Fibroblast of skin of back (primary cell): ENCODE measurements around the gene MALT1. TPM values are rescaled to one million over a fixed set of nuclear protein-coding genes. Genes with fewer than 3 reads are reported as not detected.
A peak's percentile ranks its signal among the peaks of the same experiment; 100 is the strongest.
"Not testable (repeated sequence)": the region's sequence is repeated elsewhere in the genome, so short reads cannot be mapped to it uniquely, and the experiment has no call there.

Experiments used
- DNase-seq: peaks from one replicate; pipeline ENCODE4 v3.0.0-alpha.2; 2013
- polyA plus RNA-seq, 2 experiments: library from polyadenylated mRNA; unstranded; fragments of 120-200 nt; gene quantifications; one replicate each; pipeline ENCODE4 v1.2.1, GENCODE V29; 2013; ENCODE audit not compliant: insufficient read length in 2 of 2

MALT1 gene, protein sequence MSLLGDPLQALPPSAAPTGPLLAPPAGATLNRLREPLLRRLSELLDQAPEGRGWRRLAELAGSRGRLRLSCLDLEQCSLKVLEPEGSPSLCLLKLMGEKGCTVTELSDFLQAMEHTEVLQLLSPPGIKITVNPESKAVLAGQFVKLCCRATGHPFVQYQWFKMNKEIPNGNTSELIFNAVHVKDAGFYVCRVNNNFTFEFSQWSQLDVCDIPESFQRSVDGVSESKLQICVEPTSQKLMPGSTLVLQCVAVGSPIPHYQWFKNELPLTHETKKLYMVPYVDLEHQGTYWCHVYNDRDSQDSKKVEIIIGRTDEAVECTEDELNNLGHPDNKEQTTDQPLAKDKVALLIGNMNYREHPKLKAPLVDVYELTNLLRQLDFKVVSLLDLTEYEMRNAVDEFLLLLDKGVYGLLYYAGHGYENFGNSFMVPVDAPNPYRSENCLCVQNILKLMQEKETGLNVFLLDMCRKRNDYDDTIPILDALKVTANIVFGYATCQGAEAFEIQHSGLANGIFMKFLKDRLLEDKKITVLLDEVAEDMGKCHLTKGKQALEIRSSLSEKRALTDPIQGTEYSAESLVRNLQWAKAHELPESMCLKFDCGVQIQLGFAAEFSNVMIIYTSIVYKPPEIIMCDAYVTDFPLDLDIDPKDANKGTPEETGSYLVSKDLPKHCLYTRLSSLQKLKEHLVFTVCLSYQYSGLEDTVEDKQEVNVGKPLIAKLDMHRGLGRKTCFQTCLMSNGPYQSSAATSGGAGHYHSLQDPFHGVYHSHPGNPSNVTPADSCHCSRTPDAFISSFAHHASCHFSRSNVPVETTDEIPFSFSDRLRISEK
- polyA plus RNA-seq (2013, experiment 1 of 2; ENCODE audit: insufficient read length), result 13.7 TPM
- polyA plus RNA-seq (2013, experiment 2 of 2; ENCODE audit: insufficient read length), result 17.1 TPM

DNA sequence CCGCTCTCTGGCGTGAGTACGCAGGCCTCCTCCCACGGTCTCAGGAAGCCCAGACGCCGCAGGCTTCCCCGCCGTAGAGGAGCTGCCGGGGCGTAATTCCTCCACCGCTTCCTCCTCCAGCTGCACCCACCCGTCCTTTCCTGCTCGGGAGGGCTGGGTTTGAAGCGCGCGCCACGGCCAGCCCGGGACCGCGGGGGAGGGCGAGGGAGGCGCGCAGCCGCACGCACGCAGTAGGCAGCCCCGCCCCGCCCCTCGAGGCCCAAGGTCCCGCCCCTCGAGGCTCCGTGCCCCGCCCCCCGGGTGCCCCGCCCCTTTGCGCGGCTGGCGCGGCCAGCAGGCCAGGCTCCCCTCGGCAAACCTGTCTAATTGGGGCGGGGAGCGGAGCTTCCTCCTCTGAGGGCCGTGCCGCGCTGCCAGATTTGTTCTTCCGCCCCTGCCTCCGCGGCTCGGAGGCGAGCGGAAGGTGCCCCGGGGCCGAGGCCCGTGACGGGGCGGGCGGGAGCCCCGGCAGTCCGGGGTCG is at the start of gene MALT1:
MALT1 (plus strand) TSS at position 355 of the 521 bp plus-strand sequence. CDS start 179 bp downstream, outside the sequence.
- DNase-seq, result peak; percentile 91

DNA sequence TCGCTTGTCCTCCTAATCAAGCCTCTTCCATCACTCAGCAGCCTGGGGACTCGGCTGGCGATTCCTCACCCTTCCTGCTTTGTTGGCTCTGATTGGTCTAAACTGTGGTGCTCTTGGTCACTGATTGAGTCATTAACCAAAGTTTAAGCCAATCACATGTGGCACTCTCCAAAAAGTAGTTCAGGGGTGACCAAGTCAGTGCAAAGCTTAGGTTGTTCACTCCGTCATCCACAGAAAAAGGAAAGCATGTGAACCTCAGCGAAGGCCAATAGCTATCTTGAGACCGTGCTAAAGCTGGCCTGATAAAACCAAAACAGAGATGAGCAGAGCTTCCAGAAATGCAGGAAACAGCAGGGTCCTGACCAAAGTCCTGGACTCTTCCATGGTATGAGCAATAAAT is 47.3 kb upstream of the MALT1 start:
- peak; percentile 72 for DNase-seq

DNA sequence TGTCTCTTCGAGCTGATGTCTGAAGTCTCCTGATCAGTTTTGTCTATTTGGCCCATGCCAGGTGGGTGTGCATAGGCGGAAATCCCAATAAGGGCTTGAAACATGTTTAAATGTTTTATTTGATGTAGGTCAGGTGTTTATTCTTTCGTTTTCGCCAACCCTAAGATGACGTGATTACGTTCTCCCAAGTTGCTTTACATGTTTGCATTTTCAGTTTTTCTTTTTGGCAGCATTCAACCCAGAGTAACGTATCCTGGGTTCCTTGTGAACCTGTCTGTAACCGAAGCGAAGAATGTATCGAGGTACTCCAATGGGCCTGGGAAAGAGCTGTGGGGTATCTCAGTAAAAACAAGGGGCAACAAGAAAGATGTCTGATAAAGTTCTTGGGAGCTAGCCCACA is 45.4 kb upstream of the MALT1 start:
- DNase-seq, result no peak

DNA sequence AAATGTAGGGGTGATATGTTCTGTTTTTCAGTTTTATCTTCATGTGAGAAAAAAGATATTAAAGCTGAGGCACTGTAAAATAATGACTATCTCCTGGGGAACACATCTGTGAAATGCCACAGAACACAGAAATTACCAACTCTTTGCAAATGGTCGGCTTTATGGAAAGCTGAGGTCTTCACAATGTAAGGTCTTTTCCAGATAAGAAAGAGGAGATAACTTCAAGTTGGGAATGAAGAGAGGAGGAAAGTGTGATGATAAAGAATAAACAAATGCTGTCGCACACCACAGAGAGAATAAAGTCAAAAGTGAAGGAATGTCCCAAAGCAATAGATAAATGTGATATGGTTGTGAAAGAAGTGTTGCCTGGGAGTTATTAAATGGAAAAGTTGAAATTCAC is 41.2 kb upstream of the MALT1 start:
- no peak for DNase-seq

DNA sequence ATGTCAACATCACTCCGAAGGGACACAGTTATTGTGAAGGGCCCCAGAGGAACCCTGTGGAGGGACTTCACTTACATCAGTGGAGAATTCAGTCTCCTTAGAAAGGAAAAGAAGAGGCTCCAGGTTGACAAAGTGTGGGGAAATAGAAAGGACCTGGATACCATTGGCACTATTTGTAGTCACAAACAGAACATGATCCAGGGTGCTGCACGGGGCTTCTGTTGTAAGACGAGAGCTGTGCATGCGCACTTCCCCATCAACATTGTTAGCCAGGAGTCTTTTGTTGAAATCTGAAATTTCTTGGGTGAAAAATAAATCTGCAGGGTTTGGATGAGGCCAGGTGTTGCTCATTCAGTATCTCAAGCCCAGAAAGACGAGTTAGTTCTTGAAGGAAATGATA is 40.0 kb upstream of the MALT1 start:
- DNase-seq, result no peak

DNA sequence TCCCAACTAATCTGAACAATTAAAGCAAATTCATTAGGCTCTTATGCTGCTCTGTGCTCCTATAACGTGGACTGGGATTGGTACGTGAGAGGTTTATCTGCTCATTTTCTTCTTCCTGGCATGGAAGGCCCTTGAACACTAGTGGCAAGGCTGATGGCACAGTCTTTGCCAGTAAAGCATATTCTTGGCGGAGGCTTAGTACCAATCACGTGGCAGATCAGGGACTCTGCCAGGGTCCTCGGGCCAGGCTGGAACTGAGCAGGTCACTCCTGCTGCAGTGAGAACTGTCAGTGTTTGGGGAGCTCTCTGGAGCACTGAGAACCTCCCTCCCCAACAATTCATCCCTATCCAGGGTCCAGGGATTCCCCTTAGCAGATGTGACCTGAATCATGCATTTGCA is 38.7 kb upstream of the MALT1 start:
- no peak for DNase-seq

DNA sequence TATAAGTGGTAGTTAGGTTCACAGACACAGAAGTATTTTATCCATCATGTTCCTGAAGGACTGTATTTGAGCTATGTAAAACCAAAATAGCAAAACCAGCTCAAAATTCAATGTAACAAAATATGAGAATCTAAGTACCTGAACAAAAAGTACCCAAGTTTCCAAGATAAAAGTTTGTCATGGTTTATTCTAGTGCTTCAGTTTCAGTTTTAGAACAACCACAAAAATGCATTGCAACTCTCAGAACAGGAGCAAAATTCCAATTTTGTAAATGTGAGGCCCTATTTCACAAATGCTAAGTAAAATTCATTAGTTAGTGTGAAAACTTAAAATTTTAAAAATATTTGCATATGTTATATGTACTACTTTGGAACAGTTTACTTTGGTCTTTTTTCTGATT is 37.4 kb upstream of the MALT1 start:
- DNase-seq, result no peak

DNA sequence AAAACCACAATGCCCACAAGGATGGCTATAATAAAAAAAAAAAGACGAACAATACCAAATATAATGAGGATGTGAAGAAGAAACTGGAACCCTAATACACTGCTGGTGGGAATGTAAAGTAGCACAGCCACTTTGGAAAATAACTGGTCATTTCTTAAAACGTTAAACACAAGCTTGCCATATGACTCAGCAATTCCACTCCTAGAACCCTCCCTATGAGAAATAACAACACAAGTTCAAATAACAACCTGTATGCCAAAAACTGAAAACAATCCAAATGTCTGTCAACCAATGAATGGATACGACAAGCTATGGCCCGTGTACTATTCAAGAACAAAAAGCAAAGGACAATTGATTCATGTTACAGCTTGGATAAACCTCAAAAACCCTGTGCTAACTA is 35.4 kb upstream of the MALT1 start:
- peak; percentile 74 for DNase-seq

DNA sequence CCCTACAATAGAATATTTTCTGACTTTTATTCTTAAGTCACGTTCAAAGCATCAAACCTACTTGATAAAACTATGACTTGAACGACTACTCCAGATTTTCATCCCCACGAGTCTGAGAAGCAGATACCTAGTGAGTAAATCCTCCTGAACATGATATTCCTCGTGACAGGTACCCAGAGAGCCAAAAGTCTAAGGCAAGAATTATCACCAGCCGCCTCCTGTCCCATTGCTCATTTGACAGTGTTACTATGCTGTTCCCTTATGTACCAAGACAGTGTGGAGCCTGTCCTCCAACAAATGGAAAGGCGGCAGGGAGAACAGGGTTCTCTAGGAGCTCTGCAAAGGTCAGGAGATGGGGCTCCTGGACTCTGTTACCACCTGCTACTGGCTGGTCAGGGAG is 34.1 kb upstream of the MALT1 start:
- DNase-seq, result no peak

DNA sequence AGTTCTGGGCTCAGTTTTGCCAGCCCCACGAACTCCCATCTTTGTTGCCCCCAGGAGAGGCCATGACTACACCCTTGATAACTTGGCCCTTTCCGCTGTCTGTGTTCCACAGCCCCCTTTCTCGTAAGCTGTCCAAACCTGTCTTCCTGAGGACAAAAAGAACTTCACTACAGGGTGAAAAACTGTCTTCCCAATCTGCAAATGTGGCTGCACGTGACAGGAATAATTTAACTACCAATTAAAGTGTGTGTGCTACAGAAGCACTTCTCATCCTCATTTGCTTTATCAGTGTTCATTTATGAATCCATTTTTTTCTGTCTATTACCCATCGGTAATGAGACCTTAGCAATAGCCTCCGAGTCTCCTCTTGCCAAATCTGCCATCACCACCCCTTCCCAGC is 33.3 kb upstream of the MALT1 start:
- no peak for DNase-seq

DNA sequence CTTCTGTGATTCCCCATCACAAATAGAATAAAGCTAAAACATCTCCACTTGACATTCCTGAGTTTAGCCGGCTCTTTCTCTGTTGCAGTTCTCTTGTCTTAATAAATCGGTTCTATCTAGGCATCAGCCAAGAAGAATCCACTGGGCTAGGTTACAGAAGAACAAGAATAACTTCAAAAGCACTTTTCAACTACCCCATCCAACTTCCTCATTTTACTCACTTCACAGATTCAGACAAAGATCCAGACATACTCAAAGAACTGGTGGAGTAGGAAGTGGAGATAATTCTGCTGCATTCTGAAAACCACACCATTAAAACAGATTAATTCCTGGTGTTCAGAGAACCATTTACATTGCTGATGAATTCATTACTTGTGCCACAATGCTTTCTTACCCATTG is 32.8 kb upstream of the MALT1 start:
- no peak for DNase-seq

DNA sequence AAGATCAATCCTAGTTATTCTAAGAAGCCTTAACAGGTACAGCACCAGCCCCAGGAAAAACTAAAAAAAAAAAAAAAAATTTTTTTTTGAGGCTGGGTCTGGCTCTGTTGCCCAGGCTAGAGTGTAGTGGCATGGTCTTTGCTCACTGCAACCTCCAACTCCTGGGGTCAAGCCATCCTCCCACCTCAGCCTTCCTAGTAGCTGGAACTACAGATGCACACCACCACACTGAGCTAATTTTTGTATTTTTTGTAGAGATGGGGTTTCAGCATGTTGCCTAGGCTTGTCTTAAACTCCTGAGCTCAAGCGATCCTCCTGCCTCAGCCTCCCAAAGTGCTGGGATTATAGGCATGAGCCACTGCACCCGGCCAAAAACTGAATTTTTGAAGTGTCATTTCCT is 32.0 kb upstream of the MALT1 start:
- no peak for DNase-seq

DNA sequence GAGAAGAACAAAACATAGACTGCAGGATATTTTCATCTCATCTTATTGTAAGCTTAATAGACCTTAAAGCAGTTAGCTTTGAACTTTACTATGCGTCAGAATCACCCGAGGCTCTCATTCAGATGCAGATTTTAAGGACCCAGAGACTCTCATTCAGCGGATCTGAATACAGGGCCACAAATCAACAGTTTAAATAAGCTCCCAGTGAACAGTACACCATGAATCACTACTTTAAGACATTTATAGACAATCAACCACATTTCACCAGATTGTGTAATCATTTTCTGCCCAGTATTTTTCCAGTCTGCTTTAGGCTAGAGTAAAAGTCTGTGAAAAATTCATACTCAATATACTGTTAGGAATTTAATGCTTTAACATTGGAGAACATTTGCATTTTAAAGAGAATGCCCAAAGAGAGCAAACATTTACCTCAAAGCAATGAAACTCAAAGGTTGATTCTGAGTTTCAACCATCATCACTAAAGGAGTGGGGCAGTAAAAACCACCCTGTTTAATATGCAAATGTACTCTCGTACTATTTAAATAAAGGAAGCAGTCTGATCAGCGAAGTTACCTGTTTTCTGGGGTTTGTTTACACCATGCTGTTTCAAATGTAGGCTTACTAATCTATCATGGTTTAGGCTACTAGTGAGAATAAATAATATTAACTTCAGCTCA is 31.4 kb upstream of the MALT1 start:
- DNase-seq, result peak; percentile 60

DNA sequence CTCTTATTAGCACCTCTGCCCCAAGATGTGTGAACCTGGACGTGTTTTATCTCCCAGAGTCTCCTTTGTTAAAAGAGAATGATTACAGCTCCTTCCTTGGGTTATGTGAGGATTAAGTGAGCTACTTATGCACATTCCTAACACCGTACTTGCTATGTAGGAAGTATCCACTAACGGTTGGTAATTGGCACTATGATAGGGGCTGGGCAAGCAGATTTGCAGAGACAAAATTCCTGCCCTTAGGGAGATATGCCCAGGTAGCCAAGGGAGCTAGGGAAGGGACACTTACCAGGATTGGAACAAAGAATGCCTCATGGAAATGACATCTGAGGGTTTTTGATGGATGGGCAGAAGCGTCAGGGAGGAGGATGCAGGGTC is 30.8 kb upstream of the MALT1 start:
- no peak for DNase-seq

DNA sequence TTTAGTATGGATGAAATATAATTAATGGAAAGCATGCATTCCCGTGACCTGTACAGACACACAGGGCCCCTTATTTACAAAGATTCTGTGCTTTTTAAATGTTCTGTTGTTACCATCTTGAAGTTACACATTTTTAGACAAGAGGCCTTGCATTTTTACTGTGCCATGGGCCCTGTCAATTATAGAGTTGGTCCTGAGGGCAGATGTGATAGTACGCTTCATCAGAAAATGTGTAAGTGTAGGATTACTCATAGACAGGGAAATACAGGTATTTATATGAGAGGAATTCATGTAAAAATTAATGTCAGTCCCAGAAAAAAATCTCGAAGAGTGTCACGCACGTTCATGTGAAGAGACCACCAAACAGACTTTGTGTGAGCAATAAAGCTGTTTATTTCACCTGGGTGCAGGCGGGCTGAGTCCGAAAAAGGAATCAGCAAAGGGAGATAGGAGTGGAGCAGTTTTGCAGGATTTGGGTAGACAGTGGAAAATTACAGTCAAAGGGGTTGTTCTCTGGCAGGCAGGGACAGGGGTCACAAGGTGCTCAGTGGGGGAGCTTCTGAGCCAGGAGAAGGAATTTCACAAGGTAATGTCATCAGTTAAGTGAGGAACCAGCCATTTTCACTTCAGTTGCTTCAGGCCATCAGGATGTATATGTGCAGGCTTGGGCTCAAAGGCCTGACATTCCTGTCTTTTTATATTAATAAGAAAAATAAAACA is 30.2 kb upstream of the MALT1 start:
- DNase-seq, result no peak

DNA sequence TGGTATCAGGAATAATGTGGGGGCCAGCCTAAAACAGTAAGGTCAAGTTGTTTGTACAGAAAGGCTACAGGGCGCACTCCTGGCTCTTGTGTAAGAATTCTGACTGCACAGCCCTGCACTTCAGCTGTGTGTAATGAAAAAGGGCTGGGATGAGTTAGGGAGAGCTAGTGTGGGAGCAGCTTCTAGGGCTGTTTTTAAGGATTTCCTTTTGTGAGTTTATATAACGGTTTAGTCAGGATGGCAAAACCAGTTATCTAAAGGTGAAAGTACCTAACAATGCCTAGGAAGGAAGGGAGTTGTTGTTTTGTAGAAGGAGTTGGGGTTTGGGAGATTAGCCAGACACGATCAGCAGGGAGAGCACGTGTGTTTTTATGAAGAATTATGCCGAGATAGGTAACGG is 27.7 kb upstream of the MALT1 start:
- not testable (repeated sequence) for DNase-seq

DNA sequence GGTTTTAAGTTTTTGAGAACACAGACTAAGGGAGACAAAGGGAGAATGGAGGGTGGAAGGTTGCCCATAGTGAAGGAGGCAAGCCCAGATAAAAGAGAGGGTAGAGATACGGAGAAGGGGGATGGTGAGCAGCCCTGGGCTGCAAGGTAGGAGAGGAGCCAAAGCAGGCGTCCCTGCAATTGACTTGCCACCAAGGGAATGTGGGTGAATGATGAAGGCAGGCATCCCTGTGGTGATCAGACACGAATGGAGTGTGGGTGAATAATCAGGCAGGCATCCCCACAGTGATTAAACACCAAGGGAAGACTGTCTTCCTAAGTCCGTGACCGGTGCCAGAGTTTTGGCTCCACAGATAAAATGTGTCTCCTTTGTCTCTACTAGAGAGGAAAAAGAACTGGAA is 25.9 kb upstream of the MALT1 start:
- peak; percentile 86 for DNase-seq

DNA sequence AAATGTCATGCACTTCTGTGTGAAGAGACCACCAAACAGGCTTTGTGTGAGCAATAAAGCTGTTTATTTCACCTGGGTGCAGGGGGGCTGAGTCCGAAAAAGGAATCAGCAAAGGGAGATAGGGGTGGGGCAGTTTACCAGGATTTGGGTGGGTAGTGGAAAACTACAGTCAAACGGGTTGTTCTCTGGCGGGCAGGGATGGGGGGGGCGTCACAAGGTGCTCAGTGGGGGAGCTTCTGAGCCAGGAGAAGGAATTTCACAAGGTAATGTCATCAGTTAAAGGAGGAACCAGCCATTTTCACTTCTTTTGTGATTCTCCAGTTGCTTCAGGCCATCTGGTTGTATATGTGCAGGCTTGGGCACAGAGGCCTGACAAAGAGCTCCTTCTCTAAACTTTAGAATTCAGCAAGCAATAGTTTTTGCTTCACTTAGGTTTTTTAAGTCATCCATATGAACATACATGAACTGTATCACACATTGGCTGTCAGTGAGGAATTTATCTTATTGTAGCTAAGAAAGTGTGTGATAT is 24.9 kb upstream of the MALT1 start:
- DNase-seq, result no peak

DNA sequence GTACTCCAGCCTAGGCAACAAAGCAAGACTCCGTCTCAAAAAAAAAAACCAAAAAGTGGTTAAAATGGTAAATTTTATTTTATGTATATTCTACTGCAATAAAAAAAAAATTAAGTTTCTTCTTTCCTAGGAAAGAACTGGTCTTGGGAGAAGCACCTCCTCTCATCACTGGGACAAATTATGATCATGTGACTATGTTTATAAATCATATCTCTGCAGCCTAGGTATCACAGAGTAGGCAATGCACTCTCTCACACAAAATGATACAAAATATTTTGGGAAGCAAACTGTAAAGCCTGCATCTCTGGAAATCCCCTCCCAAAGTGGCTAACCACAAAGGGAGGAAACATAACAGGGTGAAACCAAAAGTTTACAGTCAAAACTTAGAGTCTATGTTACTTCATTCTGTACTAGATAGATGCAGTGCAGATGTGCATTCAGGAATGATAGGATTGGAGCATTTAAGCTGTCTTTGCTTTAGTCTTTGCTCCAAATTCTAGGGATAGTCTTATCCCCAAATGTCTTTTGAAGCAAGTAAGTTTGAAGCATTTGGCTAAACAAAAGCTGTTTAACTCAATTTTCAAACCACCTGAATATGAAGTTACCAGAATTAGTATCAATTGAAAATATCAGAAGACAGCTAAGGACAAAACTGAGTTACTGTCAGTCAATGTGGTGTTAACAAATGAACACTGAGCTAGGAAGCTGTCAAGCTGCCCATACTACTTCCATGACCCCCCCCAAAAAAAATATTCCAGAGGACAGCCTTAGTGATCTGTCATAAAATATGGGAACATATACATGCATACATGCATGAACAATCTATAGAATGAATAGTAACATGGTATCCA is 21.1 kb upstream of the MALT1 start:
- no peak for DNase-seq

DNA sequence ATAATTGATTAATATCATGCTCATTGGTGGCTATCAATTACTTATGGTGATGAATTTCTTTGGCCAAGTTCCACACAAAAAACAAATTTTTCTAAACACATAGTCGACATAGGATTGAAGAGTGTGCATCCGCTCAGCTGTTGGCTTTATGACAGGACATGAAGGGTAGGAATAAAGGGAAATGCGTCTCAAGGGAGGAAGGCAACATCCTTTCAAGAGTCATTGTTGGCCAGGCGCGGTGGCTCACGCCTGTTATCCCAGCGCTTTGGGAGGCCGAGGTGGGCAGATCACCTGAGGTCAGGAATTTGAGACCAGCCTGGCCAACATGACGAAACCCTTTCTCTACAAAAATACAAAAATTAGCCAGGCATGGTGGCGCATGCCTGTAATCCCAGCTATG is 20.4 kb upstream of the MALT1 start:
- not testable (repeated sequence) for DNase-seq

DNA sequence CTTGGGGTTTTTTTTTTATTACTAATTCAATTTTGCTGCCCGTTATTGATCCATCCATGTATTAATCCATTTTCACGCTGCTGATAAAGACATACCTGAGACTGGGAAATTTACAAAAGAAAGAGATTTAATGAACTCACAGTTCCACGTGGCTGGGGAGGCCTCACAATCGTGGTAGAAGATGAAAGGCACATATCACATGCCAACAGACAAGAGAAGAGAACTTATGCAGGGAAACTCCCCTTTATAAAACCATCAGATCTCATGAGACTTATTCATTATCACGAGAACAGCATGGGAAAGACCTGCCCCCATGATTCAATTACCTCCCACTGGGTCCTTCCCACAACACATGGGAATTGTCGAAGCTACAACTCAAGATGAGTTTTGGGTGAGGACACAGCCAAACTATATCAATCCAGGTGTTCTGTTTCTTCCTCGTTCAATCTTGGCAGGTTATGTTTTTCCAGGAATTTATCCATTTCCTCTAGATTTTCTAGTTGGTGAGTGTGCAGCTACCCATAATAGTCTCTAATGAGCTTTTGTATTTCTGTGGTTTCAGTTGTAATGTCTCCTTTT is 18.0 kb upstream of the MALT1 start:
- not testable (repeated sequence) for DNase-seq
